ELF-1 (cell line): ENCODE measurements around the gene GLO1.

Experiments used
- DNase-seq: peaks from one replicate; pipeline ENCODE4 v3.0.0-alpha.2; 2016; ENCODE audit warnings: low read depth, low spot score

Gene GLO1

DNA sequence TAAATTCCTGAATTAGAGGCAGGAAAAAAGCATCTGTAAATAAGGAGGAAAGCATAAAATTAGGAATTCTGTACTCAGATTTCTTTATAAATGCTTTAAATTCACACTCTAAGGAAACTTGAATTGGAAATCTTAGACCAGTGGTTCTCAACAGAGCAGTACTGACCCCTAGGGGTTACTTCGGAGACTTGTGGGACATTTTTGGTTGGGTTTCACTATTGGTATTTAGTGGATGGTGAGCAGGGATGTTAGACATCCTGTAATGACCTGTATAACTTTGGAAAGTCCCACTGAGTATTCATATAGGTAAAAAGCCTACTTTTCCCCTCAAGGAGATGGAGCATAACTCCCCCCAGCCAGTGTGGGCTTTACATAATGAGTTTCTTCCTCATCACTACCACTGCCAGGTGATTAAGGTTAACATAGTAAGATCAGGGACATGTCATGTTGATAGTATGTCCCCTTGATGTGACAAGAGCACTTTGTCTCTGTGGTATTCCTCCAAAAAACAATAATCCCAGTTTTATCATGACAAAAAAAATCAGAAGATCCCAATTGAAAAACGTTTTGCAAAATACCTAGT is 31.0 kb downstream of the GLO1 start:
- DNase-seq, result peak; percentile 26

DNA sequence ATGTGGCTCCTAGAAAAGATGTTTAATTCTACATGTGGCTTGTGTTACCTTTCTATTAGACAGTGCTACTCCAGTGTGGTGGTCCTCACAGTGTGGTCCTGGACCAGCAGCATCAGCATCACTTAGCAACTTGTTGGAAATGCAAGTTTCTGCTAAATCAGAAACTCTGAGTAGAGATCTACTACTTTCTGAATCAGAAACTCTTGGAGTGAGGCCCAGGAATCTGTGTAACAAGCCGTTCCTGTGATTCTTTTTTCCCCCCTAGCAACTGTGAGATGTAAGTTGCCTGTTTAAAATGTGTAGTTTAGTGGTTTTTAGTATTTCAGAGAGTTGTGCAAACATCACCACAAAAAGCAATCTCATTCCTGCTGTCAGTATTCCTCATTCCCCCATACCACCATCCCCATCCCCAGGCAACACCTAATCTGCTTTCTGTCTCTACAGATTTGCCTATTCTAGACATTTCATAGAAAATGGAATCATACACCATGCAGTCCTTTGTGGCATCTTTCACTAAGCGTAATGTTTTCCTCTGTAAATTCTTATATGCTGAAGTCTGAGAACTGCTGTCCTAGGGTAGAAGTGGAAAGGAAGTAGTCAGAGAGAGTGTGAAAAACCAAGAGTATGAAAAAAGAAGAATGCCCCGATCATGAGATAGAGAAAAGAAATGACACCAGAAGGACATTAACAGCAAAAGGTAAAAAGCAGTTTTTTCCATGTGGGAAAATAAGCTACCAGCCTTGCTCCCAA is 44.4 kb downstream of the GLO1 start:
- no peak for DNase-seq

DNA sequence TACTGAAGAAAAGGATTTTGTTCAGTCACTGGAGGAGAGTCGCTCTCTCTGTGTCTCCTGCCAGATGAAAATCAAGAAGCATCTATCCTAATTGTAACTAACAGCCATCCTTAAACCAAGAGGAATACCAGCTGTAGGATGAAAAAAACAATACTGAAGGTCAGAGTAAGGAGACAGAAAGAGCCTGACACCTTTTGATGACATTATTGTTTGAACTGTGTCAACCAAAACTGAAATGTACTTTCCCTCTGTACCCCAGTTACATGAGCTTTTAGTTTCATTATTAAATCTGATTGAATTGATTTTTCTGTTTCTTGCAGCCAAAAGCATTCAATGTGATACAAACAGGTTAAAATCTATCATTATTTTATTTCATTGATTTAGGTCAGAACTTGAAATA is 46.0 kb downstream of the GLO1 start:
- DNase-seq, result no peak

DNA sequence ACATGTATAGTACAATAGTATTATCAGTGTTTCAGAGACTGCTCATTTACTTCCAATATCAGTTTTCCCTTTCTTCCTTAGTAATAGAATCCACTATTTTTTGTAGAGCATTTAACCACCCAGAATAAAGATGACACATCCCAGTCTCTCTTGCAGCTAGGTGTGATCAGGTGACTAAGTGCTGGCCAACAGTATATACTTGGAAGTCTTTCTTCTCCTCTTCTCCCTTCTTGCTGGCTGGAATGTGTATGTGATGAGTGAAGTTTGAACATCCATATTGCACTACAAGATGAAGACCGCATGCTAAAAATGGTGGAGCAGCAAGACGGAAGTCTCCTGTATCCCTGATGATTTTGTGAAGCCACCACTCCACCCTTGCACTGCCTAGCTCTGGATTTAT is 48.7 kb downstream of the GLO1 start:
- no peak for DNase-seq

DNA sequence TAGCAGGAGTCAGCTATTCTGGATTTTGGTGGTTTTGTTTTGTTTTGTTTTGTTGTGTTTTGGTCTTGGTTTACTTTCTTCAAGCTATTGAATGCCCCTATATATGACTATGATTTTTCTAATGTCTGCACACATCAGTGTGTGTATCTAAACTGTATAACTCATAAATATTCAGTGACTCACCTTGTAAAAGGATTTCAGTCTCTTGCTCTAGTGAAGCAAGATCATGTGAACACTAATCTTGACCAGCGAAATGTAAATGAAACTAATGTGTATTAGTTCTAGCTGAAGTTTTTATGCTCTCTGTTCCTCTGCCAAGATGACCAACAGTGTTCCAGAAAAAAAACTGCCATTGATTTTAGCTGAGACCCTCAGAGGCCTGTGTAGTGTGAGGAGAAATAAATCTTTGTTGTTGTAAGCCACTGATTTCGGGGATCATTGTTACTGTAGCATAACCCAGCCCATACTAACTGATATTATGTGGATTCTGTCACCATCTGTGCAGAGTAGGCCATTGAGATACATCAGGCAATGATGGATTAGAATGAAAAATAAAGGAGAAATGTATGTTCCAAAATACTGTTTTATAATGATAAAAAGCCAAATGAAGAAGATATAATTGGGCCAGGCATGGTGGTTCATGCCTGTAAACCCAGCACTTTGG is 51.7 kb downstream of the GLO1 start:
- DNase-seq, result no peak

DNA sequence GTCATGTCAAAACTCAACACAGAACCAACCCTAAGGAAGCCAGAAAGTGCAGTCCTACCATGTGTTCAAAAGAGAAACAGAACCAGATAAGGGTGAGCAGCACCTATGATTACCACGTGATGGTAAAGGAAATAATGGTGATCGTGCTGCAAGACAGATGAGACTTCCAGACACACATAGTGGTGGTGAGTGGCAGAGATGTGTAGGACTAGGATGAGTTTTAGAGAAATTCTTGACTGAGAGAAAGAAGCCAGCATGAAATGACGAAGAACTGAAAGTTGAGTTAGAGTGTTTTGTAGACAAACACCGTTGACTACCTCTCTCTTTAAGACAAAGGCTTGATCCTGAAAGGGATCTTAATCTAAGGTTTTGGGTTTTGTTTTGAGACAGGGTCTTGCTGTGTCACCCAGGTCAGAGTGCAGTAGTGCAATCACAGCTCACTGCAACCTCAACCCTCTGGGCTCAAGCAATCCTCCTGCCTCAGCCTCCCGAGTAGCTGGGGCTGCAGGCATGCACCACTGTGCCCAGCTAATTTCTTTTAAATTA is 52.7 kb downstream of the GLO1 start:
- no peak for DNase-seq

DNA sequence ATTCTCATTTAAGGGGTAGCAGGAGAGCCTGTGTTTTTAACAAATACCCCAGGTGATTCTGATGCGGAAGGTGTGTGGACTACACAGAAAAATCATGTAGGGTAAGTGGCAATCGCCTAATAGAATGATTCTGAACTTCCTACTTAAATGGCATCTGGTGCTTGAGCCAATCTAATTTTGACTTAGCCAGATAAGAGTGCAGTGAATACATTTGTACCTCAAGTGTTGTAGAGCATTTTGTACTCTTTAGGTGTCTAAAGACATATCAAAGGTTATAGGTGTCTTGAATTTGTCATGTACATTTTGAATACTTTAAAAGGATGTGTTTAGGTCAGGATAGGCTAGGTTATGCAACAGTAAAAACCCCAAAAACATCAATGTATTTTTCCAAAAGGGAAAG is 53.2 kb downstream of the GLO1 start:
- no peak for DNase-seq

DNA sequence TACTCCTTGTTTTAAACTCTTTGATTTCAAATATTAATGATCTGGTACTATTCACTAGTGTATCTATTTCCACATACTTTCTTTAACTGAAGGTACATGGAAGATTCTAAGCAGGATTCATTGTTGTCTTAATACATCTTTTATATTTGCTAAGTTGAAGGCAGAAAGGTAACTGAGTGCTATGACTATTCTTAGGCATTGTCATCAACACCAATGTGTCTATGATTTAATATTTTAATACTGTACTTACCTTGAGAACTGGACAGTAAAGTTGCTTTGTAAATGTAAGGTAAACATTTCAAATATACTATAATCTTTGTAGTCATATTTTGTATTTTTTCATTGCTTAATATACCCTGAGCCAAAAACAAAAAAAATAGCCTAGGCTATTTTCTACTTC is 54.3 kb downstream of the GLO1 start:
- DNase-seq, result no peak

DNA sequence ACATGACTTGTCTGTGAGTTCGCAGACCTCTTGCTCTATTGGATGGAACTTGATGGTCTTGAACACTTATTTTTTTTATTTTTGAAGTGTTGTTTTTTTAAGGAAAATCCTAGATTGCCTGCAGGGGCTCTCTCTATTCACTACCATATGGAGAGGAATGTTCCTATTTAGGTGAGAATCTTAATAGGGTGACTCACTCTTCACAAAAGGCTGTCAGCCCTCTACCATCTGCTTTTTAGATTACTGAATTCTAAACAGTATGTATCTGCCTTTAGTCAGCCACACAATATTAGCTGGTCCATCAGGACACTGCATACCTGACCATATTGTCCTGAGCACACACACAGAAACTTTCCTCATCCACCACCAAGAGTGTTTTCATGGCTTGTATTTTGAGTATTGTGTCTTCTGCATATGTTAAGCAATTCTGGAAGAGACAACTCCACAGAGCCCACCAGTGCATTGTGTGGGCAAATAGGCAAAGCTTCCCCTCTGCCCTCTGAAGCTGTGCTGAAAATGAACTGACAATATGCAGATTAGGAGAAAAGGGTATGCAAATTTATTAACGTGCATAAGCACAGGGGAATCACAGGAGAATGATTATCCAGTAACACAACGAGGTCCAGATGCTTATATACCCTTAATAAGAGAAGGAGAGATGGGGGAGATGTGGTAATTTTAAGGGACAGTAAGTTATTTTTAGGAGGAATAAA is 56.6 kb downstream of the GLO1 start:
- no peak for DNase-seq

DNA sequence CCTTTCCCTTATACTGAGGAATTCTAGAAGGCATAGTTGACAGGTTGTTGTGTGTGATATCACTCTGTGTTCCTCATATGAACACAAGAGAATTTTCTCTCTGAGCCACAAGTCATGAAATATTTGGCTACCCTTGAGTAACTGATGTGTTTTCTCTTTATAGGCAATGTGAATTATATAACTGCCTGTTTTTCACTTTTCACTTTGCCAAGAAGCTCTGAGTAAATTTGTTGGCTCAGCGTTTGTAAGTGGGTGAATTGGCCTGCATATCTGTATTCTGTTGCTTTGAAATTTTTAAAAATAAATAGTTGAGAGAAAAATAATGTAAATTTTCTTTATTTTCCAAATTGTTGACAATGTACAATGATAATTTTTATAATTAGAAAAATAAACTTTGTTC is 58.0 kb downstream of the GLO1 start:
- no peak for DNase-seq

DNA sequence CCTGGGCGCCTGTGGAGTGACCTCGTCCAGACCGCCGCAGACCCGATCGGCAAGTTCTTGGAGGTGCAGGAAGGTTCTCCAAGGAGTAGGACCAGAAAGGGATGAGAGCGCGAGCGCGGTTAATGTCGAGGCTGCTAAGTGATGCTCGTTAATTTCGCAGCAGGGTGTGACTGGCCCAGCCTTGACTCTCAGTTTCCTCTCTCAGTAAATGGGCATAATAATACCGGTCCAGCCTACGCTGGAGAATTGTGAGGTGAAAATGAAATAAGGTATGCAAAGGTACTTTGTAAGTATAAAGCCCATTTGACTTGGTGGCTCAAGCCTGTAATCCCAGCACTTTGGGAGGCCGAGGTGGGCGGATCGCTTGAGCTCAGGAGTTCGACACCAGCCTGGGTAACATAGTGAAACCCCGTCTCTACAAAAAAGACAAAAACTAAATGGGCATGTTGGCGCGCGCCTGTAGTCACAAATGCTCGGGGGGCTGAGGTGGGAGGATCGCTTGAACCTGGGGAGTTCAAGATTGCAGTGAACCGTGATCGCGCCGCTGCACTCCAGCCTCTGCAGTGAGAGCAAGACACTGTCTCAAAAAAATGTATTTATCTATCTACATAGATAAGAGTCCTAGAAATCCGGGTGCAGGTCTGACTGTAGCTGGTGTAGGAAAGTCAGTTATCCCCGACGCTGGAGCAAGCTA is 62.6 kb downstream of the GLO1 start:
- no peak for DNase-seq

DNA sequence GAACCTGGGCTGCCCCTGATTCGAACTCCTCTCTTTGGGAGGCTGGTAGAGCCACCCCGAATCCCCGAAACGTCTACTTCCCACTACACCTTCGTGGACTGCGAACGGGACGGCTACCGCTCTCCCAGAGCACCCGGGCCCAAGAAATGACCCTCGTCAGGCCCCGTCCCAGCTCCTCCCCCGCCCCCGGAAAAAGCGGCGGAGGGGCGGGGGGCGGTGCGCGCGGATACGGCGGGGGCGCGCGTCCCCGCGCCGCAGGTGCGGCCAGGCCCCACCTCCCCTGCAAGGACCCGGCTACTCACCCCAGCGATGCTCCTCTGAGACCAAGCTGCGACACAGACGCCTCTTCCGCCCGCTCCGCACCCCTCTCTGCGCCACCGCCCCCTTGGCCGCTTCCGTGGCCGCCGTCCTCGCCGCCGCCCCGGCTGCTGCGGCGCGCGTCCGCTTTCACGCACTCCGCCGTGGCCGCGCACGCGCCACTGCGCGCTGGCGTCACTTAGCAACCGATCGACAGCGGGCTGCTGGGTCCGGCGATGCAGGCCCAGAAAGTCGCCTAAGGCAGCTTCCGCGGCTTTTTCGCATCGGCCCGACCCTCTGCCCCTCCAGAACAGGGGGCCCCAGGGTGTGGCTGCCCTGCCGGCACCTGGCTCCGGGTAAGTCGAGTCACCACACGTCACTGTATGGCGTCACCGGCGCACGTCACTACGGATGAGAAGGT is 63.3 kb downstream of the GLO1 start, which contains the start of gene BTBD9:
Gene BTBD9 (minus strand): TSS at position 432 of the 718 bp plus-strand sequence.
- DNase-seq, result peak; percentile 89

DNA sequence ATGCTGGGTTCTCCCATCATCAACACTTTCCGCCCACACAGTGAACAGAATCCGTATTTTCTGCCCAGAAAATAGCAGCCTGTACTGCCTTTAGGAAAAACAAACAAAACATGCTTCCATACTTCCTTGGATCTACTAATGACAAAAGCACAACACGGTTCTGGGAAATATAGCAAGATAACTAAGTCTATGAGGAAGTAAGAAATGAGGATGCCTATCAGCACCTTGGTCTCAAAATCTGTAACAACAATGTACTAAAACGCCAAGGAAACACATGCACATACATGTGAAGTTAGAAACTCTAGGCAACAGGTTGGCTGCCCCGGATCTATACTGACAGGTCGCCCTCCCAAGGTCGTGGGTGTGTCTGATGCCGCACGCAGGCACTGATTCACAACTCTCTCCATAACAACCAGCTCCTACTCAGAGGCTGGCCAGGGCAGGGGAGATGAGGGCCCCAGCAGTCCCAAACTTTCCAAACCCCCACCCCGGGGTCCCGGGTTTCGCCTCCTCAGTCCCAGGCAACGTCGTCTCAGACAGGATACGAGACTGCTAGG is 63.9 kb downstream of the GLO1 start:
- DNase-seq, result no peak

DNA sequence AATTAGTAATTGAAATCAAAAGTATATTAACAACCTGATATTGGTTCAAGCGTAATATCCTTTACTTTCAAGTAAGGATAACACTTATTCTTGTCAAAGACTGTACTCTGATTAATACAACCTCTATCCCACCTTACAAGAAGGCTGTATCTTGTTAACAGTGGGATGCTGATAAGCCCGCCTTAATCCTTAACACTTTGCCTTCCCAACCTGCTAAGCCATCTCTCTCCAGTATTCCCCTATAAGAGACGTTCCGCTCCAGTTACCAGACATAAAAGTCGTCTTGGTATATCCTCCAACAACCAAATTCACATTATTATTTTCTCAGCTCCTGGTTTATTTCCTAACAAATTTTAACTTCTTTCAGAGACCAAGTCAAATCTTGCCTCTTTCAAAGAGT is 65.2 kb downstream of the GLO1 start:
- no peak for DNase-seq

DNA sequence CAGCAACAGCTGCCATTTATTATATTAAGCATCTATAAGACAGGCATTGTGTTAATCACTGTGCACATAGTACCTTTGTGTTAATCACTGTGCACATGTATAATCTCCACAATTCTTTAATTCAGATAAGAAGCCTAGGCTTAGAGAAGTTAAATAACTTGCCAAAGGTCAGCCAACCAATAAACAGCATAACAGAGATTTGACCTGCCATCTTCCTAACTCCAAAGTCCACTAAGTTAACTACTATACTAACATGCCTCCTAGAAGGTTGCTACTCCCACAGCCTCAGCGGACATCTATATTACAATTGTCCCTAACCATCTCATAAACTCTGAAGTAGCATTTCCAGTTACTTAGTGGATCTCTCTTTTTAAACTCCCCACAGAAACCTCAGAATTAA is 66.9 kb downstream of the GLO1 start:
- no peak for DNase-seq

DNA sequence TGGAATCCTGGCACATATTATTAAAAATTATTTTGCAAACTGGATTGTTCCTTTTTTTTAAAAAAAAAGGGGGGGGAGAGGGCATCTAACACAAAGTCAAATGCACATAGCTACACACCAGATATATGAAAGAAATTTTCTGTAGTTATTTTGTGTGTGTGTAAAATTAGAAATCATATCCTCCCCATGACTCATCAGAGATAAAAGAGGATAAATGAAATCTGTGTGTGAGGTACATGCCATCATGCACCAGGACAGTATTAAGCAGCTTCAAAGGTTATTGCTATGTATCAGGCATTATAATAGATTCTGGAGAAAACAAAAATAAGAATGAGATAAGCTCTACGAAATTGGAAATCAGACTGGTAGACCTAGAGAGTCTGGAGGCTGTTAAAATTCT is 68.4 kb downstream of the GLO1 start:
- DNase-seq, result no peak

DNA sequence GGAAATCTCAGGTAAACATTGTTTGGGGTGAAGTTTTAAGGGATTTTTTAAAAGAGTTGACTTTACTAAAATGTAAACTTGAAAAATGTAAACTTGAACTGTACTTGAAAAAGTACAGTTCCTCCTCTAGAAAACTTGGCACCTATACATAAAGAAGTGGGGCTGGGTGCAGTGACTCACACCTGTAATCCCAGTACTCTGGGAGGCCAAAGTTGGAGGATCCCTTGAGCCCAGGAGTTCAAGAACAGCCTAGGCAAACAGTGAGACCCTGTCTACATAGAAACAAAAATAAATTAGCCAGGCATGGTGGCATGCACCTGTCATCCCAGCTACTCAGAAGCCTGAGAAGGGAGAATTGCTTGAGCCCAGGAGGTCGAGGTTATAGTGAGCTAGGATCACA is 70.5 kb downstream of the GLO1 start:
- DNase-seq, result no peak

DNA sequence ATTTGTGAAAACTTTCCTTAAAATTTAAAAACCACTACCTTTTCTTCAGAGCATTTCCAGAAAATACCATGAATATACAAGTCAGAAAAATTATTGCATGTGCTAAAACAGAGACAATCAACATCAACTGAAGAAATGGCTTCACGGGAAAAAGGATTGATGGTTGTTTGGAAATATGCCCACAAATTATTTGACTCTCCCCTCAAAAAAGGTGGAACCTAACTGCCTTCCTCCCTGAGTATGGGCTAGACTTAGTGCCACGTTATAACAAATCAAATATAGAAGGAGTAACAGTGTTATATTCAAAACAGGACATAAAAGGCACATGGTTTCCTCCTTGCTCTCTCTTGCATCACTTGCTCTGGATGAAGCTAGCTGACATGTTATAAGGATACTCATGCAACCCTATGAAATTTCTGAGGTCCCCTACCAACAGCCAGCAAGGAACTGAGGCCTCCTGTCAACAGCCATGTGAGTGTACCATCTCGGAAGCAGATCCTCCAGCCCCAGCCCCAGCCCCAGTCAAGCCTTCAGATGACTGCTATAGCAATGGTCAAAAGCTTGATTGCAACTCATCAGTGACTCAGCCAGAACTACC is 71.7 kb downstream of the GLO1 start:
- no peak for DNase-seq
